A549 (cell line): ENCODE data around the gene GIMAP2. TPM values are rescaled to one million over a fixed set of nuclear protein-coding genes. Genes with fewer than 3 reads are reported as not detected.

Source experiments
- ATAC-seq, 2 experiments: fragments of 200-7000 bp in 1 of 2; fragments of >200 bp in 1 of 2; cut with Nextera tagmentation in 1 of 2; cut with Tn5 transposase in 1 of 2; 3 replicates each; pipeline versions ENCODE4 v1.8.0 to v1.9.1; 2018 to 2020; ENCODE audit warnings: mild to moderate bottlenecking in 1 of 2, moderate library complexity in 1 of 2
- CTCF ChIA-PET: fragments of 300-600 bp; sonication (Branson Sonifier 250); formaldehyde crosslinking; extraction: SDS; loops from one replicate; lab custom pipeline; 2021; ENCODE audit warnings: antibody characterized with exemption, inconsistent platforms; lab: Yijun Ruan, JAX
- POLR2A ChIA-PET: fragments of 350-600 bp; formaldehyde crosslinking; extraction: SDS; loops from one replicate; lab custom pipeline; 2021; ENCODE audit warnings: antibody characterized with exemption, inconsistent platforms; lab: Yijun Ruan, JAX
- DNase-seq, 2 experiments: peaks; one replicate each; pipeline versions ENCODE4 v3.0.0 to v3.0.0-alpha.2; 2011 to 2016; ENCODE audit warnings: low read depth in 1 of 2, low spot score in 1 of 2
- FAIRE-seq: peaks from 2 replicates; lab custom pipeline; 2011; peaks lifted over from hg19 to GRCh38; lab: Jason Lieb, UNC
- H3K27ac ChIP-seq, 2 experiments: fragments of >200 bp; sonication (Bioruptor Twin); formaldehyde crosslinking; 3 replicates each; pipeline ENCODE4 v1.5.1; 2016 to 2017
- H3K4me1 ChIP-seq: fragments of >200 bp; sonication (Bioruptor Twin); formaldehyde crosslinking; 3 replicates; pipeline ENCODE4 v1.6.1; 2016
- H3K4me2 ChIP-seq: fragments of >200 bp; sonication (Bioruptor Twin); formaldehyde crosslinking; 3 replicates; pipeline ENCODE4 v1.6.1; 2016
- H3K4me3 ChIP-seq: fragments of >200 bp; sonication (Bioruptor Twin); formaldehyde crosslinking; 3 replicates; pipeline ENCODE4 v1.5.1; 2016
- H3K9me3 ChIP-seq: fragments of >200 bp; sonication (Bioruptor Twin); formaldehyde crosslinking; 3 replicates; pipeline ENCODE4 v1.6.1; 2016
- ATOH8 ChIP-seq: fragments of 250-450 bp; sonication (Bioruptor Pico); IDR thresholded peaks from 2 replicates; pipeline ENCODE4 v1.5.0; 2020; ENCODE audit warnings: low read depth, mild to moderate bottlenecking, moderate library complexity
- CBX8 ChIP-seq: fragments of 200-600 bp; sonication (generic); IDR thresholded peaks from 2 replicates; pipeline ENCODE4 v1.6.1; 2016
- CEBPB ChIP-seq, 2 experiments: fragments of >200 bp in 1 of 2; sonication (Bioruptor Twin) in 1 of 2; formaldehyde crosslinking in 1 of 2; IDR thresholded peaks; 2 replicates each; pipeline ENCODE4 v1.6.1; 2012 to 2016
- E2F6 ChIP-seq: IDR thresholded peaks from 2 replicates; pipeline ENCODE4 v1.6.1; 2012; ENCODE audit warnings: low read depth, borderline replicate concordance
- EHF ChIP-seq: fragments of 250-450 bp; sonication (Bioruptor Pico); IDR thresholded peaks from 2 replicates; pipeline ENCODE4 v1.5.0; 2020; ENCODE audit warnings: mild to moderate bottlenecking
- EHMT2 ChIP-seq: fragments of 200-600 bp; sonication (generic); IDR thresholded peaks from 2 replicates; pipeline ENCODE4 v1.6.1; 2016; ENCODE audit warnings: antibody characterized with exemption, low read depth, mild to moderate bottlenecking, moderate library complexity
- EP300 ChIP-seq, 2 experiments: fragments of >200 bp; sonication (Bioruptor Twin); formaldehyde crosslinking; IDR thresholded peaks; 2 replicates in 1 of 2; 3 replicates in 1 of 2; pipeline ENCODE4 v1.6.1; 2016 to 2017
- FOSB ChIP-seq: fragments of 250-450 bp; sonication (Bioruptor Pico); IDR thresholded peaks from 2 replicates; pipeline ENCODE4 v1.5.0; 2020; ENCODE audit warnings: mild to moderate bottlenecking, moderate library complexity
- FOSL2 ChIP-seq, 2 experiments: fragments of 450-650 bp in 1 of 2; fragments of >200 bp in 1 of 2; sonication (Bioruptor Twin) in 1 of 2; formaldehyde crosslinking; IDR thresholded peaks; 2 replicates each; pipeline versions ENCODE4 v1.5.0 to v1.6.1; 2016 to 2020; ENCODE audit warnings: mild to moderate bottlenecking in 1 of 2, moderate library complexity in 1 of 2
- GATA3 ChIP-seq: IDR thresholded peaks from 2 replicates; pipeline ENCODE4 v1.6.1; 2012; ENCODE audit warnings: borderline replicate concordance
- HOXA7 ChIP-seq: fragments of 250-450 bp; sonication (Bioruptor Pico); IDR thresholded peaks from 2 replicates; pipeline ENCODE4 v1.5.0; 2020; ENCODE audit warnings: mild to moderate bottlenecking, moderate library complexity
- JUNB ChIP-seq: fragments of >200 bp; sonication (Bioruptor Twin); formaldehyde crosslinking; IDR thresholded peaks from 2 replicates; pipeline ENCODE4 v1.6.1; 2016
- MYC ChIP-seq: IDR thresholded peaks from 2 replicates; pipeline ENCODE4 v1.6.1; 2012; ENCODE audit warnings: mild to moderate bottlenecking, inconsistent platforms, low read length, improper control_type of control experiment, borderline replicate concordance
- NR3C1 ChIP-seq: fragments of >200 bp; sonication (Bioruptor Twin); formaldehyde crosslinking; IDR thresholded peaks from 3 replicates; pipeline ENCODE4 v1.6.1; 2017
- PBX3 ChIP-seq: IDR thresholded peaks from 2 replicates; pipeline ENCODE4 v1.6.1; 2012
- RARB ChIP-seq: fragments of 250-450 bp; sonication (Bioruptor Pico); IDR thresholded peaks from 2 replicates; pipeline ENCODE4 v1.8.0; 2021; ENCODE audit warnings: mild to moderate bottlenecking, moderate library complexity
- REST ChIP-seq: fragments of 200-600 bp; sonication (generic); IDR thresholded peaks from 2 replicates; pipeline ENCODE4 v1.6.1; 2016; ENCODE audit warnings: antibody characterized with exemption, mild to moderate bottlenecking, moderate library complexity
- SMC3 ChIP-seq: fragments of >200 bp; sonication (Bioruptor Twin); formaldehyde crosslinking; IDR thresholded peaks from 3 replicates; pipeline ENCODE4 v1.6.1; 2018; ENCODE audit warnings: inconsistent platforms
- TFCP2L1 ChIP-seq: fragments of 250-450 bp; sonication (Bioruptor Pico); IDR thresholded peaks from 2 replicates; pipeline ENCODE4 v1.5.0; 2021; ENCODE audit warnings: mild to moderate bottlenecking
- USF2 ChIP-seq: fragments of 450-650 bp; IDR thresholded peaks from 2 replicates; pipeline ENCODE4 v1.6.1; 2014; ENCODE audit warnings: antibody characterized with exemption
- ZNF302 ChIP-seq: fragments of 250-450 bp; sonication (Bioruptor Pico); IDR thresholded peaks from 2 replicates; pipeline ENCODE4 v1.9.0; 2021; ENCODE audit warnings: inconsistent platforms, mild to moderate bottlenecking, moderate library complexity
- ZSCAN20 ChIP-seq: fragments of 250-450 bp; sonication (Bioruptor Pico); IDR thresholded peaks from 2 replicates; pipeline ENCODE4 v1.8.0; 2022; ENCODE audit warnings: mild to moderate bottlenecking, moderate library complexity
- WGBS: methylation state at CpG from one replicate; pipeline ENCODE4 v1.1.6; 2017; ENCODE audit errors: missing lambda C conversion rate; 5-methylcytosine and 5-hydroxymethylcytosine counted together
- polyA plus RNA-seq, 4 experiments: library from polyadenylated mRNA; depleted of rRNA in 3 of 4; stranded (reverse); fragments of >200 nt; fragmentation: RNase III in 1 of 4; extraction: RNeasy Plus Mini Kit Qiagen cat#74134 plus additional on column Dnase treatment in 1 of 4; gene quantifications; 2 replicates in 3 of 4; 3 replicates in 1 of 4; pipeline ENCODE4 v1.2.3, GENCODE V29; 2011 to 2017

GIMAP2 gene
- polyA plus RNA-seq, 2 of the 4 experiments (the other 2 are of a cell fraction) = 0.14 TPM; not detected in 1

- H3K9me3 ChIP-seq = no peaks in the 10 kb centered on the region; the same call in 2 of the 3 replicates
- DNase-seq (no peak), ATAC-seq (no peak), FAIRE-seq (no peak)
- WGBS = 13% methylated on average over 3 of the region's 3 CpGs
- H3K4me1 ChIP-seq = no peaks in the 10 kb centered on the region
- H3K27ac ChIP-seq = no peak overlapping the region
- no peak overlapping the region for H3K4me3 ChIP-seq
- H3K4me2 ChIP-seq = no peak overlapping the region
- no peak for TF ChIP-seq REST
- CTCF ChIA-PET = no interaction called here
- POLR2A ChIA-PET = no interaction called here
Measured at GRCh38 chr7:150727381-150727780, 41.9 kb downstream of the GIMAP2 start.

- POLR2A ChIA-PET = no interaction called here
- Histone ChIP-seq H3K27ac (no peak overlapping the region), H3K4me3 (no peak overlapping the region)
- ATAC-seq = no peak
- TF ChIP-seq NR3C1 (no peak), CBX8 (no peak), ZNF302 (CRISPR knock-in tag) (no peak), MYC (no peak), PBX3 (no peak), EP300 (IDR thresholded peaks at IDR 0.05) (no peak), E2F6 (no peak), ZSCAN20 (CRISPR knock-in tag) (no peak), FOSB (CRISPR knock-in tag) (no peak), CEBPB (IDR thresholded peaks at IDR 0.05) (no peak), TFCP2L1 (CRISPR knock-in tag) (no peak), GATA3 (no peak), FOSL2 (IDR thresholded peaks at IDR 0.05) (no peak), FOSL2 (CRISPR knock-in tag; IDR thresholded peaks at IDR 0.05) (no peak), EHMT2 (no peak), JUNB (no peak), SMC3 (no peak), ATOH8 (CRISPR knock-in tag) (no peak), EHF (CRISPR knock-in tag) (no peak), HOXA7 (CRISPR knock-in tag) (no peak)
- TF ChIP-seq, all 56 proteins: peak for 0
- H3K9me3 ChIP-seq = no peaks in the 10 kb centered on the region; the same call in 2 of the 3 replicates
- no peak for DNase-seq
- CTCF ChIA-PET = no interaction called here
- H3K4me2 ChIP-seq = no peak overlapping the region
- no peaks in the 10 kb centered on the region for H3K4me1 ChIP-seq
- FAIRE-seq = no peak
Measured at GRCh38 chr7:150728011-150728410, 42.5 kb downstream of the GIMAP2 start.

- Histone ChIP-seq H3K4me3 (no peak overlapping the region), H3K4me2 (no peak overlapping the region), H3K9me3 (no peaks in the 10 kb centered on the region; the same call in 2 of the 3 replicates), H3K4me1 (no peaks in the 10 kb centered on the region), H3K27ac (no peak overlapping the region)
- TF ChIP-seq USF2 (no peak), RARB (CRISPR knock-in tag) (no peak)
- FAIRE-seq = no peak
- no peak for ATAC-seq
- DNase-seq = no peak
- CTCF ChIA-PET = no interaction called here
- POLR2A ChIA-PET = no interaction called here
Measured at GRCh38 chr7:150728609-150729008, 43.1 kb downstream of the GIMAP2 start.
